ENCODE results near the gene MLC1.

The MLC1 gene

GRCh38 chr22:50104141-50104544, 18.9 kb upstream of the MLC1 start:
- no peak for DNase-seq (ENCODE audit: low read depth)
- TF ChIP-seq, protein P1, sequence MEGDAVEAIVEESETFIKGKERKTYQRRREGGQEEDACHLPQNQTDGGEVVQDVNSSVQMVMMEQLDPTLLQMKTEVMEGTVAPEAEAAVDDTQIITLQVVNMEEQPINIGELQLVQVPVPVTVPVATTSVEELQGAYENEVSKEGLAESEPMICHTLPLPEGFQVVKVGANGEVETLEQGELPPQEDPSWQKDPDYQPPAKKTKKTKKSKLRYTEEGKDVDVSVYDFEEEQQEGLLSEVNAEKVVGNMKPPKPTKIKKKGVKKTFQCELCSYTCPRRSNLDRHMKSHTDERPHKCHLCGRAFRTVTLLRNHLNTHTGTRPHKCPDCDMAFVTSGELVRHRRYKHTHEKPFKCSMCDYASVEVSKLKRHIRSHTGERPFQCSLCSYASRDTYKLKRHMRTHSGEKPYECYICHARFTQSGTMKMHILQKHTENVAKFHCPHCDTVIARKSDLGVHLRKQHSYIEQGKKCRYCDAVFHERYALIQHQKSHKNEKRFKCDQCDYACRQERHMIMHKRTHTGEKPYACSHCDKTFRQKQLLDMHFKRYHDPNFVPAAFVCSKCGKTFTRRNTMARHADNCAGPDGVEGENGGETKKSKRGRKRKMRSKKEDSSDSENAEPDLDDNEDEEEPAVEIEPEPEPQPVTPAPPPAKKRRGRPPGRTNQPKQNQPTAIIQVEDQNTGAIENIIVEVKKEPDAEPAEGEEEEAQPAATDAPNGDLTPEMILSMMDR (IDR thresholded peaks at IDR 0.05; ENCODE audit: low read length, missing control alignments): no peak
- no peak overlapping the region for H3K4me3 ChIP-seq (replicated peaks; ENCODE audit: low read depth, low read length)

GRCh38 chr22:50102946-50103345, 17.7 kb upstream of the MLC1 start:
- no peak overlapping the region for H3K4me3 ChIP-seq (replicated peaks; ENCODE audit: low read depth, low read length)
- TF ChIP-seq, protein P1 (IDR thresholded peaks at IDR 0.05; ENCODE audit: low read length, missing control alignments): no peak
- DNase-seq (ENCODE audit: low read depth): no peak

GRCh38 chr22:50101870-50102565, 16.8 kb upstream of the MLC1 start:
- no peak for DNase-seq (ENCODE audit: low read depth)
- TF ChIP-seq, protein P1 (IDR thresholded peaks at IDR 0.05; ENCODE audit: low read length, missing control alignments): no peak
- no peak overlapping the region for H3K4me3 ChIP-seq (replicated peaks; ENCODE audit: low read depth, low read length)

GRCh38 chr22:50098052-50098451, 12.8 kb upstream of the MLC1 start:
- no peak overlapping the region for H3K4me3 ChIP-seq (replicated peaks; ENCODE audit: low read depth, low read length)
- TF ChIP-seq, protein P1 (IDR thresholded peaks at IDR 0.05; ENCODE audit: low read length, missing control alignments): no peak
- DNase-seq (ENCODE audit: low read depth): no peak

DNA sequence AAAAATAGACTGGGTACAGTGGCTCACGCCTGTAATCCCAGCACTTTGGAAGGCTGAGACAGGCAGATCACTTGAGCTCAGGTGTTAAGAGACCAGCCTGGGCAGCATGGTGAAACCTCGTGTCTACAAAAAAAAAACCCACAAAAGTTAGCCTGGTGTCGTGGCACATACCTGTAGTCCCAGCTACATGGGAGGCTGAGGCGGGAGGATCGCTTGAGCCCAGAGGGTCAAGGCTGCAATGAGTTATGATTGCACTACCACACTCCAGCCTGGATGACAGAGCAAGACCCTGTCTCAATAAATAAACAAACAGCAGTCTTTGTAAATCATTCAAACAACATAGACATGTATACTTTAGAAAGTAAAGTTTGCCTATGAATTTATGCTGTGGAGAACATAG, 7.1 kb upstream of the MLC1 start:
- no peak for DNase-seq (ENCODE audit: low read depth)
- TF ChIP-seq, protein P1 (IDR thresholded peaks at IDR 0.05; ENCODE audit: low read length, missing control alignments): no peak
- no peak overlapping the region for H3K4me3 ChIP-seq (replicated peaks; ENCODE audit: low read depth, low read length)

- no peak for DNase-seq (ENCODE audit: low read depth)
- no peak overlapping the region for H3K4me3 ChIP-seq (replicated peaks; ENCODE audit: low read depth, low read length)
- TF ChIP-seq, protein P1 (IDR thresholded peaks at IDR 0.05; ENCODE audit: low read length, missing control alignments): no peak
Observed at GRCh38 chr22:50091092-50091768, 6.0 kb upstream of the MLC1 start.

GRCh38 chr22:50090412-50090714, 5.1 kb upstream of the MLC1 start:
- no peak overlapping the region for H3K4me3 ChIP-seq (replicated peaks; ENCODE audit: low read depth, low read length)
- TF ChIP-seq, protein P1 (IDR thresholded peaks at IDR 0.05; ENCODE audit: low read length, missing control alignments): no peak
- DNase-seq (ENCODE audit: low read depth): no peak

Measured in fibroblast of pulmonary artery (primary cell).